SK-N-SH (cell line): ENCODE measurements around the gene METRNL.

Source experiments
- RXRA ChIP-seq: IDR thresholded peaks from 2 replicates; pipeline ENCODE4 v1.4.0; 2012; ENCODE audit warnings: low read depth, mild to moderate bottlenecking, borderline replicate concordance
- TF ChIP-seq, protein P1 (sequence below): IDR thresholded peaks from 2 replicates; pipeline ENCODE4; 2012

DNA sequence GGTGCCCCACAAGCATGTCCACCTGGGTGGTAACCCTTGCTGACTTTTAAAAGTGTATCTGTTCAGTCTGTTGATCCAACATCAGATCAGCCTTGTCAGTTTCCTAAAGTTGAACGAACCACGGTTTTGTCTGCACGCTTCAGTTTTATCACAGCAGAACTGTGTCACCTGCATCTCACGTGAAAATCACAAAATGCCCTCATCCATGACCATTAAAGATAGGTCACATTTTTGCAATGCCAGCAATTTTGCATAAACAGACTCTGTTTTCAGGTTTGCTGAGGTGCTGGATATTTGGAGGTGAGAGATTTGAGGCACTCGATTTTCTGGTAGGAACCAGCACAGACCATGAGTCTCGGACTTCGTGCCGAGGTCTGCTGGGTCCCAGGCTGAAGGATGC is 3.0 kb downstream of the METRNL start:
- TF ChIP-seq RXRA = no peak
- TF ChIP-seq, protein P1, sequence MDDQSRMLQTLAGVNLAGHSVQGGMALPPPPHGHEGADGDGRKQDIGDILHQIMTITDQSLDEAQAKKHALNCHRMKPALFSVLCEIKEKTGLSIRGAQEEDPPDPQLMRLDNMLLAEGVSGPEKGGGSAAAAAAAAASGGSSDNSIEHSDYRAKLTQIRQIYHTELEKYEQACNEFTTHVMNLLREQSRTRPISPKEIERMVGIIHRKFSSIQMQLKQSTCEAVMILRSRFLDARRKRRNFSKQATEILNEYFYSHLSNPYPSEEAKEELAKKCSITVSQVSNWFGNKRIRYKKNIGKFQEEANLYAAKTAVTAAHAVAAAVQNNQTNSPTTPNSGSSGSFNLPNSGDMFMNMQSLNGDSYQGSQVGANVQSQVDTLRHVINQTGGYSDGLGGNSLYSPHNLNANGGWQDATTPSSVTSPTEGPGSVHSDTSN = no peak
